ENCODE data around the gene DEGS1.

The DEGS1 gene

DNA sequence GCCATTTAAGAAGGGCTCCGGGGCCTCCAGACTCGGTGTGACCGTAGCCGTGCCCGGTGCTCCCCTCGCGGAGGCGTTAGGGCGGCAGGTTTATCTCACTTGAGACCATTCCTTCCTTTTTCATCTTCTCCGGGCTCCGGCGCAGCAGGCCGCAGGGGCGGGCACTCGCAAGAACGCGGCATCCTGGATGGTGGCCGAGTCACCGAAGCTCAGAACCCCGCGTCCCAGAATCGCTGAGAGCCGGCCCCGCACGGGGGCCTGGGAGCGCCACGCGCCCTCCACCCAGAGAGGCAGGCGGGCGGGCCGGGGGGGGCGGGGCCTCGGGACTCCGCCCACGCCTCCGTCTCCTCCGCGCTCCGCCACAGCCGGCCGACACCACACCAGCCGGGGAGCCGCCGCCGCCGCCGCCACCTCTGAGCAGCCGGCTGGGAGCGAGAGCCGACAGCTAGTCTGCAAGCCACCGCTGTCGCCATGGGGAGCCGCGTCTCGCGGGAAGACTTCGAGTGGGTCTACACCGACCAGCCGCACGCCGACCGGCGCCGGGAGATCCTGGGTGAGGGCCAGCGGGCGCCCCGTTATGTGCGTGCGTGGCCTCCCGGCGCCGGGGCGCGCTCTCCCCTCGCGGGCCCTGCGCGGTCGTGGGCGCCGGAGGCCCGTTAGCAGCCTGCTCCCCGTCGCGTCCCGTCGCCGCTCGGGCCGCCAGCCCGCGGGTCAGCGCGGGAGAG lies at the start of gene DEGS1:
DEGS1 (plus strand) TSS at position 375 of the 725 bp plus-strand sequence; CDS start at position 472, 97 bp downstream.
- DNase-seq (ENCODE audit: low read depth in 2 of 2), result peak; percentile 72

DNA sequence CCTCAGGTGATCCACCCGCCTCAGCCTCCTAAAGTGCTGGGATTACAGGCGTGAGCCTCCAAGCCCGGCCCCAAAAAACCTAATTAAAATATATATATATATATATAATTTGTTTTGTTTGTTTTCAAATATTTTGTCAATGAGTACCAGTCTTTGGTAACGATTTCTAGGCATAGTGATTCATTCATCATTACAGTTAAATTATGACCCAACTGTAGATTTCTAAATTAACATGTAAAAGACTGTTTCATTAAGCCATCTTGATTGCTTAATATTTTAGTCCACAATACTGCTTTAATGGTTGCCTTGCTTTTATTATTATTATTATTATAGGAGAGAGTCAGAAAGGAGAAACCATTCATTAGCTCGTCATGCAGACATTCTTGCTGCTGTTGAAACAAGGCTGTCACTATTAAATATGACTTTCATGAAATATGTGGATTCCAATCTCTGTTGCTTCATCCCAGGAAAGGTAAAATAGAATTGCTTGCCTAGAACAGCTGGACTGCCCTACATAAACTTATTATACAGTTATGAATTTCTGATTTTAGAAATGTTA lies 49.2 kb upstream of the DEGS1 start:
- DNase-seq (ENCODE audit: low read depth in 2 of 2), result no peak

DNA sequence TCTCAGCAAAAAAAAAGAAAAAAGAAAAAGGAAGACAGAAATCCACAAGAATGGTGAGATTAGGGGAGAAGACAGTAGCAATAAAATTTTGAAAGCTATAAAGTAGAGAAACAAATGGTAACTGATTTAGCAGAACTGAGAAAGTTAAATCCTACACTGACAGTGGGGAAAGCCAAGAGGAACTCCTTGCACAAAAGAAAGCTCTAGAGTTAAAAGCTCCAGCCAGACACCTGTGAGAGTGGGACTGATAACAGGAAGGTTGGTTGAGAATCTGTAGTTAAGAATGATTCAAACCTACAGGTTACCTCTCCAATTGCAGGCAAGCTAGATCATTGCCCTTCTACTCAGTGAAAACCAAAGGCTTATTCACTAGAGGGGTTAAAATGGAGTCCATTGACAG lies 45.5 kb upstream of the DEGS1 start:
- DNase-seq (ENCODE audit: low read depth in 2 of 2), result no peak

DNA sequence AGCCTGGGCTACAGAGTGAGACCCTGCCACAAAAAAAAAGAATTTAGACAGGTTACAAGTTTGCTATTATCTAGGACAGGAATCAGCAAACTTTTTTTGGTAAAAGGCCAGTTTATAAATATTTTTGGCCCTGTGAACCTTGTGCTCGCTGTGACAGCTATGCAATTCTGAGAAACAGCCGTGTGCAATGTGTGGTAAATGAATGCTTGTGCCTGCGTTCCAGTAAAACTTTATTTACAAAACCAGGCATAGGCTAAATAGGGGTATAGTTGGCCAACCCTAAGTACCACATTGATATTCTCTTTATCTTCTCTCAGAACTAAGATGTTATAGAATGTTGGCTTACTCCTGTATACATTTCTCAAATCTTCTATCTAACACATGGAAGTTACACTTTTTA lies 44.8 kb upstream of the DEGS1 start:
- DNase-seq (ENCODE audit: low read depth in 2 of 2), result no peak

DNA sequence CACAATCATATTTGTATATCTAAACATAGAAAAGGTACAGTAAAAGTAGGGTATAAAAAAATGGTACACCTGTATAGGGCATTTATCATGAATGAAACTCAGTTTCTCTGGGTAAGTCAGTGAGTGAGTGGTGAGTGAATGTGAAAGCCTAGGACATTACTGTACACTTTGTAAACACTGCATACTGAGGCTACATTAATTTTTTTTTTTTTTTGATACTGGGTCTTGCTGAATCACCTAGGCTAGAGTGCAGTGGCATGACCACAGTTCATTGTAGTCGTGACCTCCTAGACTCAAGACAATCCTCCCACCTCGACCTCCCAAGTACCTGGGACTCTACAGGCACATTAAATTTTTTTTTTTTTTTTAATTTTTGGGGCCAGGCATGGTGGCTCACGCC lies 41.3 kb upstream of the DEGS1 start:
- DNase-seq (ENCODE audit: low read depth in 2 of 2), result no peak

DNA sequence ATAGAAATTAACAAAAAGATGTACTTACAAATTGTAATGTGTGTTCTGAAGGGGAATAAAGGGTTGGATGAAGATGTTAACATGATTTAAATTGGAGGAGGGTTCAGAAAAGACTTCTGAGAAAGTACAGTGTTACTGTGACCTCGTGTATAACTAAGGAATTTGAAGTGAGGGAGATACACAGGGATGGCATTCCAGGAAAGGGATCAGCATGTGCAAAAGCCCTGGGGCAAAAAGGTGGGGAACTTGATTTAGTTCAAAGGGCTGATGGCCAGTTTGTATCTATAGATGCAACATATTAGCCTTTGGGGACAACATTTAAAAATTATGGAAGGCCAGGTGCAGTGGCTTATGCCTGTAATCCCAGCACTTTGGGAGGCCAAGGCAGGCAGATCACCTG lies 33.3 kb upstream of the DEGS1 start:
- DNase-seq (ENCODE audit: low read depth in 2 of 2), result no peak

DNA sequence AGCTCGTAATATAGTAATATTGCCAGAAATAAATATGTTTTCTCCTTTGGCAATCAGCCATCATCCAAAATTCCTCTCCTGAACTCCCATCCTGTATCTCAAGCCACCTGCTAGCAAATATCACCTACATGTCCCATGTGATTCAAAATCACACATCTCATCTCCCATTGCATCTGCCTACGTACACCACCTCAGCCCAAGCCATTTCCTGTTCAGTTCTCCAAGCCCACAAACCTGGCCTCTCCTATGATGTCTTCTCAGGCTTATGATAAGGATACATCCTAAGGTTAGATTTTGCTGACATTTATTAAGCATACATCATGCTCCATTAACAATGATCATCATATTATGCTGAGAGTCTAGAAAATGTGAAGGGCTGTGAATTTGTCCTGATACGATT lies 31.9 kb upstream of the DEGS1 start:
- no peak for DNase-seq (ENCODE audit: low read depth in 2 of 2)

DNA sequence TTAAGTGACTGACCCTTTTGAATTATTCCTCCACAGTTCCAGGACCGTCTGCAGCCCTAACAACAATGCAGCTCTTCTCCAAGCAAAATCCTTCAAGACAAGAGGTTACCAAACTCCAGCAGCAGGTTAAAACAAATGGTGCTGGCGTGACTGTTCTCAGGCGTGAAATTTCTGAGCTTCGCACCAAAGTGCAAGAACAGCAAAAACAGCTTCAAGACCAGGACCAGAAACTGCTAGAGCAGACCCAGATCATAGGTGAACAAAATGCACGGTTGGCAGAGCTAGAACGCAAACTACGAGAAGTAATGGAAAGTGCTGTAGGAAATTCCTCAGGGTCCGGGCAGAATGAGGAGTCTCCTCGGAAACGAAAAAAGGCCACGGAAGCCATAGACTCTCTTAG lies 25.7 kb upstream of the DEGS1 start:
- DNase-seq (ENCODE audit: low read depth in 2 of 2), result no peak

DNA sequence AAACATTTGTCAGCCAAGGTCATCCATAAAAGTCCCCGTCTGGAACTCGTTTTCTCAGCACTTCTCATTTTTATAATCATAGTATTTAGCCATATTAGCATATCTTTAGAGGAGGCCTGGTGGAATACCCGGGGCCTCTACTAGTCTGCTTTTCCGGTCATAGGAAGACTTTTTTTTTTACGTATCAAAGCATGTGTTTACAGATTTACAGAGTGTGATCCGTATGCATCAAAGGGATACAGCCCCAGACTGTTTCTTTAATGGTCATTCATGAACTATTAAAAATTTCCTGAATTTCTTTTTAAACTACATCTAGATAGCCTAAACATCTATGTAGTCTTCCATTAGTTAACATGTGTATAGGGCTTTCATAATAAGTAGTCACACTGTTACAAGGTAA lies 23.5 kb upstream of the DEGS1 start:
- no peak for DNase-seq (ENCODE audit: low read depth in 2 of 2)

DNA sequence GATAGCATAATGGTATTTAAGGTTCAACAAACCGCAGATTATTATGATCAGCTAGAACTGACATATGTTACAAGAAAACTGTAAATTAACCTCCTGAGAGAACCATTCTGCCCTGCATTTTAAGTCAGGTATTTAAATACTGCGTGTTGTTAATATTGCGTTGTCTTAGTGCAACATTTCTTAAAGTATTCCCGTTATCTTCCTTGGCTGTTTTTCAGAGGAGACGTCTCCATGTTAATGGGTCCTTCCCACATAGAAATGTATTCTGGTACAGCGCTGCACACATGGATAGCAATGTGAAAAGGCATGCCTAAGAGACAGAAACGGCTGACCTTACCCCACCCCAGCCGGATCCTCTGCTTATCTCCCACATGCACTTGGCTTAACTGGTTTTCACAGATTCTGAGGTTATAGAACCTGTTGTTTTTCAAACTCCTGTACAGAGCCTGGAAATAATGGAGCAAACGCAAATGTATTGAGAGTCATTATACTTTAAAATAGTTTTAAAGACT lies 22.8 kb upstream of the DEGS1 start:
- no peak for DNase-seq (ENCODE audit: low read depth in 2 of 2)

DNA sequence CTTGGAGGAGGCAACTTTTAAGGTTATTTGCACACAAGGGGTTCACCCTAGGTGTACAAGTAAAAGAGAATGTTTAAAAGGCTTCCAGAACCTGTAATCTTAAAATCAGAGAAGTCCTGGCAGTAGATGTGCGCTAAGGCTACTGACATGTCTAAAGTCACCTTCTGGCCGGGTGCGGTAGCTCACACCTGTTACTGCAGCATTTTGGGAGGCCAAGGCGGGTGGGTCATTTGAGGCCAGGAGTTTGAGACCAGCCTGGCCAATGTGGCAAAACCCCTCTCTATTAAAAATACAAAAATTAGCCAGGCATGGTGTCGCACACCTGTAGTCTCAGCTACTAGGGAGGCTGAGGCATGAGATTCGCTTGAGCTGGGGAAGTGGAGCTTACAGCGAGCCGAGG lies 20.3 kb upstream of the DEGS1 start:
- no peak for DNase-seq (ENCODE audit: low read depth in 2 of 2)

DNA sequence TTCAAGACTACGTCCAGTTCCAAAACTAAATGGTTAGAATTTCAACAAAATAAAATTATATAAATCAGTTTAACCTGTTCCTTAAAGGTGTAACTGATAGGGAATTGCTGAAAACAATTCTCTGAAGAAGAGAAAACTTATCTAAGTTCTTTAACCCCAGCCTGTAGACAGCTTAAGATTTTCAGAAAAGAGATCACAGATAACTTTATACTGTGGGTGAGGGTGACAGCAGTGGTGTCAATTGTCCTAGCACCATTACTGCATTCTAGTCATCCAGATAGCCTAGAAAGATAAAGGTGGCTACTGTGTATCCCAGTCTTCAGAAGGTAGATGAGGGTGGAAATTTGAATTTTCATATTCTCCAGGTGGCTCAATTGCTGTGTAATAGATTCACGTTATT lies 19.7 kb upstream of the DEGS1 start:
- DNase-seq (ENCODE audit: low read depth in 2 of 2), result no peak

DNA sequence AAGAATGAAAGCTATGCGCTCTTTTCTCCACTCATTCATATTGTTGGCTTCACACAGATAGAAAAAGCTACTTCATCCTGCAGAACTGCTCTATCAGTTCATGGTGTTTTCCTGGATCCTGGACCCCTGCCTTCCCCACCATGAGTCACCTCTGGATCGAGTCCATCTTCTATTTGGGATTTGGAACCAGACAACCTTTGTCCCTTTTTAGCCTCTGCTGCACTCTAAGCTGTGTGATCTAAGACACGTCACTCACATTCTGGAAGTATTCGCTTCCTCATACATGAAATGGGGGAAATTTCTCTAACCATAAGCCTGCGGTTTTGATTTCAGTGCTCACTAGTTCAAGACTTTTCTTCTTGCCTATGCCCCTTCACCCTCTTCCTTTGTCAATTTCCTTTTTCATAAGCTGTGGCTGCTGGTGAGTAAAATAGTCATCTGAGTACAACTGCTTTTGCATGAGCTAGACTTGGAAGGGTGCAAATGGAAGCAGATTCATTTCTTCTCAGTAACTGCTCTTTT lies 14.1 kb upstream of the DEGS1 start:
- DNase-seq (ENCODE audit: low read depth in 2 of 2), result no peak

DNA sequence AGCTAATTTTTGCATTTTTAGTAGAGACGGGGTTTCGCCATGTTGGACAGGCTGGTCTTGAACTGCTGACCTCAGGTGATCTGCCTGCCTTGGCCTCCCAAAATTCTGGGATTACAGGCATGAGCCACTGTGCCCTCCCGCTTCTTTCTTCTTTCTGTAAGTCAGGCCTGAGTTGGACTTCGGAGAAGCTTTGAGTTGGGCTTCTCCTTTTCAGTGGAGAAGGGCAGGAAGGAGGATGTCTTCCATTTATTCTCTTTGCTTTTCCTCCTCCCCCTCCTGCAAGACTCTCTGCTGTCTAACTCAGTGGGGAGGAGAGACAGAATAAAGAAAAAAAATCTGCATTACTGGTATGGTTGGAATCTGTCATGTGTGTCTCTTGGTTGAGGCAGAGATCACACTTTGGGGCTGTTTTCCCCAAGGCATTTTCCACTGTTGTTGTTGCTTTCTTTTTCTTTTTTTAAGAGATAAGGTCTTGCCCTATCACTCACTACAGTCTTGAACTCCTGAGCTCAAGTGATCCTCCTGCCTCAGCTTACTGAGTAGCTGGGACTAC lies 13.2 kb upstream of the DEGS1 start:
- DNase-seq (ENCODE audit: low read depth in 2 of 2), result no peak

DNA sequence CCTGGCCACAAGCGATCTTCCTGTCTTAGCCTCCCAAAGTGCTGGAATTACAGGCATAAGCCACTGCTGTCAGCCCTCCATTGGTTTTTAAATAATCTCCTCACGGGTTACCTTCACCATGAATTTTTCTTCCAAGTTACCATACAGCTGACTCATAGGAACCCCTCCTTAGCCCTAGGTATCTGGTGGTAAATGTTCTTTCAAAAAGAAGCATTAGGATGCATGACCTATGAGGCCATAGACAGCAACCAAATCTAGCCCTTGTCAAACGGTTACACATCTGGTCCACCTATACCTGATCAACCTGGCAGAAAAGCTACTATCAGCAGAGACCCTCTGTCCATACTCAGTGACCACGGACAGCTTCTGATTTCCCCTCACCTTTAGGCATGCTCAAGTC lies 12.7 kb upstream of the DEGS1 start:
- no peak for DNase-seq (ENCODE audit: low read depth in 2 of 2)

DNA sequence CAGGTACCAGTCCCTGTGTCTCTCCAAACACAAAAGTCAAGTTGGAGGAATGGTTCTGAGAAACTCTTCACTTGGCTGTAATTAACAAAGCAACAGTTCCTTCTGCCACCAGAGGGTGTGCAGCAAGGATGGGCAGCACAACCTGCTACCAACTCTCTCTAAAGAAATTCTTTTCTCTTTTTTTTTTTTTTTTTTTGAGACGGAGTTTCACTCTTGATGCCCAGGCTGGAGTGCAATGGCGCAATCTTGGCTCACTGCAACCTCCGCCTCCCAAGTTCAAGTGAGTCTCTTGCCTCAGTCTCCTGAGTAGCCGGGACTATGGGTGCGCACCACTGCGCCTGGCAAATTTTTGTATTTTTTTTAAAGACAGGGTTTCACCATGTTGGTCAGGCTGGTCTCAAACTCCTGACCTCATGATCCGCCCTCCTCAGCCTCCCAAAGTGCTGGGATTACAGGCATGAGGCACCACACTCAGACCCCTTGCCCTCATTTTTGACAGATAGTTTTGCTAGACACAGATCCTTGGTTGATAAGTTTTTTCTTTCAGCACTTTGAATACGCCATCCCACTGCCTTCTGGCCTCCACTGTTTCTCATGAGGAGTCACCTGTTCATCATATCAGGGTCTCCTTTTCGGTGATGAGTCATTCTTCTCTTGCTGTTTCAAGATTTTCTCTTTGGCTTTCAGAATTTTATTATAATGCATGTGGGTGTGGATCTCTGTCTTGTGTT lies 12.1 kb upstream of the DEGS1 start:
- no peak for DNase-seq (ENCODE audit: low read depth in 2 of 2)

DNA sequence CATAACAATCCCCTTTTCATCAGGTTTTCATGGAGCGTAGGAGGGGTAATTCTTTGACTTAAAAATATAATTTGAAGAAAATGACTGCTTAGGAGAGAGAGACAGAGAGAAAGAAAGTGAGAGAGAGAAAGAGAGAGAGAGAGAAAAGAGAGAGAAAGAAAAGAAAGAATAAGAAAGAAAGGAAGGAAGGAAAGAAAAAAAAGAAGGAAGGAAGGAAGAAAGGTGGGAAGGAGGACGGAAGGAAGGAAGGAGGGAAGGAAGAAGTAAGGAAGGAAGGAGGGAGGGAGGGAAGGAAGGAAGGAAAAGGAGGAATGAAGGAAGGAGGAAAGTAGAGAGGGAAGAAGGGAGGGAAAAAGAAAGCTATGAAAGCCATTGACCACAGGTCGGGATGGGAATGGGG lies 10.8 kb upstream of the DEGS1 start:
- no peak for DNase-seq (ENCODE audit: low read depth in 2 of 2)

DNA sequence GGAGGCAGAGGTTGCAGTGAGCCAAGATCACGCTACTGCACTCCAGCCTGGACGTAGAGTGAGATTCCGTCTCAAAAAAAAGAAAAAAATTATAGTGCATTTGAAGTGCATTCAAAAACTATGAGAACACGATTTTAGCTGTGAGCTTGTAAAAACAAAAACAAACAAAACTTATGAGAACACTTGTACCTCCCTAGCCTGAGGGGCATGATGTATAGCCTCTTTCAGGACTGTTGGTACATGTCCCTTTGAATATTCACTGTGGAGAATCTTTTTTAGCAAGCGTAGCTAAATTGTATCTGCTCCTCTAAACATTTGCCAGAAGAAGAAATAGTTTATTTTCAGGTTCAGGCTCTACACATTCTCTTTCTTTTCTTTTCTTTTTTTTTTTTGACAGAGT lies 9.5 kb upstream of the DEGS1 start:
- DNase-seq (ENCODE audit: low read depth in 2 of 2), result no peak

DNA sequence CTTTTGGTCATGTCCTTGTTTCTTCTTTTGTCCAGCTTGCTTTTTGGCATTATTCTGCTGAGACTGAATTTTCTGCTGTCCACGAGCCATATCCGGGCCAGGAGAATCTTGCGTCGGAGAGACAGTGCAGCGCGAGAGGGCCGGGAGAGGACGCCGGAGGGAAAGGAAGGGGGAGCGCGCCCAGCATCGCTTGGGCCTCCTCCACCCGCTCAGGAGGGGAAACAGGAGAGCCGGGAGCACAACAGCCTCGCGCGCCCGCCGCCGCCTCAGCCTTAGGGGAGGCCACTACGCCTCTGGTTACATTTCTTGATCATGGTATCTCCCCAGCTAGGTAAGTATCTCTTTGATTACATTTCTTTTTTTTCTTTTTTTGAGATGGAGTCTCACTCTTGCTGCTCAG lies 7.4 kb upstream of the DEGS1 start:
- DNase-seq (ENCODE audit: low read depth in 2 of 2), result no peak

DNA sequence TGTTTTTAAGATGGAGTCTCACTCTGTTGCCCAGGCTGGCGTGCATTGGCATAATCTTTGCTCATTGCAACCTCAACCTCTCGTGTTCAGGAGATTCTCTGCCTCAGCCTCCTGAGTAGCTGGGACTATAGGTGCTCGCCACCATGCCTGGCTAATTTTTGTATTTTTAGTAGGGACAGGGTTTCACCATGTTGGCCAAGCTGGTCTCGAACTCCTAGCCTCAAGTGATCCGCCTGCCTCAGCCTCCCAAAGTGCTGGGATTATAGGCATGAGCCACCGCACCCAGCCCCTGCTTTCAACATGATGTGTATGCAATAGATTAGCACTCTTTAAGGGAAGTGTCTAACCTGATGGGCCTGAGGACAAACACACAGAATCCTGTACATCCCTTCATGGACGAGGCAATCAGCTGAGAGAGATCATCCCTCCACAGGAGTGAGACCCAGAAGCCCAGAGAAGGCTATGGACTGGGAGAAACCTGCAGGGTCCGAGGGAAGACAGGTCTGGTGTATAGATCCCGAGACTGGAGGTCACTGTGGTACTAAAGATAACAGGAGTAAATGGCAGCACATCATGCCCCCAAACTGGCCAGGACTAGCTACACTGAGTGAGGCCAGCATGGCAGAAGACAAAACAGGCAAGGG lies 5.6 kb upstream of the DEGS1 start:
- no peak for DNase-seq (ENCODE audit: low read depth in 2 of 2)

DNA sequence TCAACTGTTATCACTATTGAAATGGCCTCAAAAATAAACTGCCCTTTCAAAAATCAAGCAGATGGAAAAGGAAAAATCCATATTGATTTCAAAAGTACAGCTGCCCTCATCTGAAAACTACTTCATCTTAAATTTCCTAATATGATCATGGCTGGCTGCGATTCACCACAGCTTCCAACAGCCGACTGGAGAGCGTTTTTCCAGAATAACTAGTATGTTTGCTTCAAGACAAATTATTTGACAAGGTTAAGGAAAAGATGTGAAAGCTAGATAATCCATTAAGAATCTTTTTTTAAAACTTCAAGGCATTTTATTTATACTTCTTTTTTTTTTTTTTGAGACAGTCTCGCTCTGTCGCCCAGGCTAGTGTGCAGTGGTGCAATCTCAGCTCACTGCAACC lies 4.1 kb upstream of the DEGS1 start:
- no peak for DNase-seq (ENCODE audit: low read depth in 2 of 2)

All from stimulated activated CD8-positive, alpha-beta memory T cell treated with anti-CD3 and anti-CD28 coated beads, Interleukin-15, amount 100 ng/mL, for 48 hours (primary cell).